Right lobe of liver (tissue), 6 donors: ENCODE results near the gene TIAM2. TPM values are rescaled to one million over a fixed set of nuclear protein-coding genes. Genes with fewer than 3 reads are reported as not detected.

Experiments used
- ATAC-seq, 4 donors: fragments of 200-7000 bp; cut with Tn5 transposase; one replicate each; pipeline ENCODE4 v1.9.1; 2020; ENCODE audit warnings: mild to moderate bottlenecking in 4 of 4, moderate library complexity in 4 of 4
- DNase-seq, 3 donors: peaks; one replicate each; pipeline ENCODE4 v3.0.0-alpha.2; 2020
- H3K27ac ChIP-seq, 3 donors: fragments of 200-600 bp; one replicate each; pipeline ENCODE4 v1.8.0; 2022
- H3K27me3 ChIP-seq, 2 donors: fragments of 200-600 bp; one replicate each; pipeline ENCODE4 v1.8.0; 2022
- H3K36me3 ChIP-seq, 4 donors: fragments of 200-600 bp; sonication (generic) in 1 of 4; one replicate each; pipeline versions ENCODE4 v1.5.1 to v1.8.0; 2017 to 2022; ENCODE audit warnings: control low read depth in 1 of 4
- H3K4me1 ChIP-seq, 4 donors: fragments of 200-600 bp; sonication (generic) in 1 of 4; one replicate each; pipeline versions ENCODE4 v1.5.1 to v1.8.0; 2017 to 2022; ENCODE audit warnings: control low read depth in 1 of 4
- H3K4me3 ChIP-seq, 3 donors: fragments of 200-600 bp; one replicate each; pipeline ENCODE4 v1.8.0; 2022
- H3K9me3 ChIP-seq, 4 donors: fragments of 200-600 bp; sonication (generic) in 1 of 4; one replicate each; pipeline versions ENCODE4 v1.5.1 to v1.8.0; 2017 to 2022; ENCODE audit warnings: control low read depth in 1 of 4
- POLR2A ChIP-seq: fragments of 450-650 bp; IDR thresholded peaks from one replicate; pipeline ENCODE4 v1.6.1; 2017; ENCODE audit warnings: antibody characterized with exemption, mild to moderate bottlenecking
- WGBS: methylation state at CpG from one replicate; pipeline ENCODE4 v1.1.6; 2018; ENCODE audit warnings: low coverage, low lambda C conversion rate; ENCODE audit not compliant: insufficient coverage; ENCODE audit errors: missing lambda C conversion rate; 5-methylcytosine and 5-hydroxymethylcytosine counted together
- intact Hi-C, 2 donors: fragments of 100-400 bp; cut with DNase I; formaldehyde crosslinking; loops; one replicate each; pipeline versions ENCODE4 v1.11.2 to v1.14.1; 2022
- total RNA-seq, 6 experiments: library from RNA; depleted of rRNA in 2 of 6; stranded (reverse); fragments of >200 nt in 2 of 6; fragmentation: NEBNext Ultra II Directional in 3 of 6; extraction: Animal tissue kit (Norgen Biotek cat#: 25700) in 3 of 6; gene quantifications; one replicate each; pipeline versions ENCODE4 v1.1.0 to v1.2.4, GENCODE V29; 2016 to 2023
- TF ChIP-seq, protein P1 (sequence below), 4 donors: fragments of 200-600 bp in 3 of 4; fragments of 450-650 bp in 1 of 4; IDR thresholded peaks; one replicate each; pipeline versions ENCODE4 v1.5.1 to v1.8.0; 2016 to 2022; ENCODE audit warnings: antibody characterized with exemption in 4 of 4, mild to moderate bottlenecking in 2 of 4
- donor health status: DM: no; HTN: yes; CAD: no.
- donor health status: DM: no; HTN: no; CAD: no.
- donor health status: DM: no; HTN: no; CAD: no.
- donor health status: DM: no; HTN: yes; CAD: no.
- donor health status: DM: no; HTN: yes; CAD: no.

TIAM2 gene
- total RNA-seq, 6 experiments from 2014 or later: 1.3 to 4.4 (median 1.7) TPM

DNA sequence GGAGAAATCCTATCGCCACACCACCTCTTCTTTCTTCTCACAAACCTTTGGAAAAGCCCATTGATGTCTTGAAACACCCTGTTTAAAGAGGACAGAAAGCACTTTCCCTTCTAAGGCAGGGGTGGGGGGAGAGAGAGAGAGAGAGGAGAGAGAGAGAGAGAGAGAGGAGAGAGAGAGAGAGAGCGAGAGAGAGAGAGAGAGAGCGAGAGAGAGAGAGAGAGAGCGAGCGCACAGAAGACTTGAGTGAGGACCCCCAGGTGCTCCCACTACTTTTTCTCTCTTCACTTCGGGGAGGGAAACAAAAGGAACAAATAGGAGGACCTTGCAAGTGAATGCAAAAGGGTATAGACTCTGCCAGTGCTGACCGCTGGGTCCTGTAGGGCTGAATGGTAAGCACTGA lies 52.4 kb downstream of the TIAM2 start:
- H3K4me3 ChIP-seq: no peak overlapping the region
- intact Hi-C loops: no loop called here
- no peak overlapping the region for H3K27ac ChIP-seq
- no peak for DNase-seq
- no peak for ATAC-seq
- 76% methylated on average over 3 of the region's 7 CpGs for WGBS
- H3K4me1 ChIP-seq: no peaks in the 10 kb centered on the region
- TF ChIP-seq, protein P1, sequence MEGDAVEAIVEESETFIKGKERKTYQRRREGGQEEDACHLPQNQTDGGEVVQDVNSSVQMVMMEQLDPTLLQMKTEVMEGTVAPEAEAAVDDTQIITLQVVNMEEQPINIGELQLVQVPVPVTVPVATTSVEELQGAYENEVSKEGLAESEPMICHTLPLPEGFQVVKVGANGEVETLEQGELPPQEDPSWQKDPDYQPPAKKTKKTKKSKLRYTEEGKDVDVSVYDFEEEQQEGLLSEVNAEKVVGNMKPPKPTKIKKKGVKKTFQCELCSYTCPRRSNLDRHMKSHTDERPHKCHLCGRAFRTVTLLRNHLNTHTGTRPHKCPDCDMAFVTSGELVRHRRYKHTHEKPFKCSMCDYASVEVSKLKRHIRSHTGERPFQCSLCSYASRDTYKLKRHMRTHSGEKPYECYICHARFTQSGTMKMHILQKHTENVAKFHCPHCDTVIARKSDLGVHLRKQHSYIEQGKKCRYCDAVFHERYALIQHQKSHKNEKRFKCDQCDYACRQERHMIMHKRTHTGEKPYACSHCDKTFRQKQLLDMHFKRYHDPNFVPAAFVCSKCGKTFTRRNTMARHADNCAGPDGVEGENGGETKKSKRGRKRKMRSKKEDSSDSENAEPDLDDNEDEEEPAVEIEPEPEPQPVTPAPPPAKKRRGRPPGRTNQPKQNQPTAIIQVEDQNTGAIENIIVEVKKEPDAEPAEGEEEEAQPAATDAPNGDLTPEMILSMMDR (IDR thresholded peaks at IDR 0.05): no peak
- no peak for TF ChIP-seq POLR2A
- no peaks in the 10 kb centered on the region for H3K36me3 ChIP-seq
- no peaks in the 10 kb centered on the region for H3K9me3 ChIP-seq
- H3K27me3 ChIP-seq: no peaks in the 10 kb centered on the region

DNA sequence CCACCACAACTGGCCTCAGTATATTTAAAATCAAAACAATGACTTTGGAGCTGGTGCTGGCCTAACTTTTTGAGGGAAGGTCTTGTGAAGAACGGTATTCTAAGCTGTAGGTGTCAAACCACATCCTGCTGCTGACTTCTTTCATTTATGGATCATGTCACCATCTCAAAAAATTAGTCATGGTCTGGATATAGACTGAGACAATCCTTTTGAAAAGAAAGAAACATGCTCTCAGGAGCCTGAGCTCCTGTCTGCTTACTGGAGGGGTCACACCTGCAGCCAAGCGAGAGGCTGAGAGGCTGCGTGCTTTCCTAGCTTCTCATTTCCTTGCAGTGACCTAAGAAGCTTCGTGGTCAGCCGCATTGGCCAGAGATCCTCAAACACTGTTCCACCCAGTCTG lies 55.2 kb downstream of the TIAM2 start:
- intact Hi-C loops: no loop called here
- 60% methylated on average over 3 of the region's 5 CpGs for WGBS
- H3K27ac ChIP-seq: no peak overlapping the region
- no peaks in the 10 kb centered on the region for H3K4me1 ChIP-seq
- H3K4me3 ChIP-seq: no peak overlapping the region
- no peak for TF ChIP-seq POLR2A
- TF ChIP-seq, protein P1 (IDR thresholded peaks at IDR 0.05): no peak
- no peak for ATAC-seq
- DNase-seq: no peak
- no peaks in the 10 kb centered on the region for H3K27me3 ChIP-seq
- H3K36me3 ChIP-seq: no peaks in the 10 kb centered on the region
- H3K9me3 ChIP-seq: no peaks in the 10 kb centered on the region

DNA sequence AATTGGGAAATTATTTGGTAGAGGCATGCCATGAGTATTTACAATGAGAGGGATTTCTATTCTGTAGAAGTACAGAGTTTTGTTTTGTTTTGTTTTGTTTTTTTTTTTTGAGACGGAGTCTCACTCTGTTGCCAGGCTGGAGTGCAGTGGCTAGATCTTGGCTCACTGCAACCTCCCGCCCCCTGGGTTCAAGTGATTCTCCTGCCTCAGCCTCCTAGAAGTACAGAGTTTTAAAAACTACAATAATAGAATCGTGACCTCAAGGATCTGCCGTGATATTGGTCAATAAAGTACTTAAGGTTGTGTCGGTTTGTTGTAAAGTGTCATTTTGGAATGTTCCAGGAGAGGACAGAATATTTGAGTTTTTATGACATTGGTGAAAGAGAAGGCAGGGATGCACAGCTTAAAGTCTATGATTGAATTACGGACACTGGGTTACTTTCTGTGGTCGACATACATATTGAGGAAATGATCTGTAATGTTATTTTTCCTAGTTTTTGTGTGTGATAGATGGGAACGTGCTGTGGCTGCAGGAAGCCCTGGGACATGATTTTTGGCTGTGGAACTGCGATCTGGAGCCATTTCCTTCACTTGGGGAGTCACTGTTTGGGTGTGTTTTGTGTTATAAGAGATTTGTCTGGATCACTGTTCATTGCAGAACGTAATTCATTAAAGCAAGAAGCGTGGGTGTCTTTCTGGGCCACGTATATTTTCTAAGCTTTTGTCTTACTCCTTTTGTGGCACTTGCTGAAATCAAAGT lies 59.6 kb downstream of the TIAM2 start:
- Histone ChIP-seq H3K9me3 (no peaks in the 10 kb centered on the region), H3K4me1 (no peaks in the 10 kb centered on the region), H3K4me3 (no peak overlapping the region), H3K36me3 (no peaks in the 10 kb centered on the region), H3K27ac (no peak overlapping the region), H3K27me3 (no peaks in the 10 kb centered on the region)
- no peak for ATAC-seq
- 43% methylated on average over 12 of the region's 12 CpGs for WGBS
- no peak for TF ChIP-seq POLR2A
- DNase-seq: no peak
- intact Hi-C loops: no loop called here

DNA sequence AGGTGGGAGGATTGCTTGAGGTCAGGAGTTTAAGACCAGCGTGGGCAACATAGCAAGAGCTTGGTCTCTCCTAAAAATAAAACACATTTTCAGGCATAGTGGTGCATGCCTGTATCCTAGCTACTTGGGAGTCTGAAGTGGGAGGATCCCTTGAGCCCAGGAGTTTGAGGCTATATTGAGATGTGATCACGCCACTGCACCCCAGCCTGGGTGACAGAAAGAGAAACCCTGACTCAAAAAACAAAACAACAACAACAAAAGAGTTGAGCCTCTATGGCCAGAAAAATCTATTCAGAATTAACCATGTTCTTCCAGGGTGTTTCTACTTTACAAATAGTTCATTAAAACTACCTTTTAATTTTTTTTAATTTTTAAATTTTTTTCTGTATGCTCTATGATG lies 60.6 kb downstream of the TIAM2 start:
- H3K4me1 ChIP-seq: no peaks in the 10 kb centered on the region
- no peaks in the 10 kb centered on the region for H3K36me3 ChIP-seq
- no peaks in the 10 kb centered on the region for H3K27me3 ChIP-seq
- 78% methylated on average over 1 of the region's 2 CpGs for WGBS
- no peak for DNase-seq
- H3K4me3 ChIP-seq: no peak overlapping the region
- TF ChIP-seq, protein P1 (IDR thresholded peaks at IDR 0.05): no peak
- TF ChIP-seq POLR2A: no peak
- no peak overlapping the region for H3K27ac ChIP-seq
- H3K9me3 ChIP-seq: no peaks in the 10 kb centered on the region
- ATAC-seq: no peak
- intact Hi-C loops: no loop called here

DNA sequence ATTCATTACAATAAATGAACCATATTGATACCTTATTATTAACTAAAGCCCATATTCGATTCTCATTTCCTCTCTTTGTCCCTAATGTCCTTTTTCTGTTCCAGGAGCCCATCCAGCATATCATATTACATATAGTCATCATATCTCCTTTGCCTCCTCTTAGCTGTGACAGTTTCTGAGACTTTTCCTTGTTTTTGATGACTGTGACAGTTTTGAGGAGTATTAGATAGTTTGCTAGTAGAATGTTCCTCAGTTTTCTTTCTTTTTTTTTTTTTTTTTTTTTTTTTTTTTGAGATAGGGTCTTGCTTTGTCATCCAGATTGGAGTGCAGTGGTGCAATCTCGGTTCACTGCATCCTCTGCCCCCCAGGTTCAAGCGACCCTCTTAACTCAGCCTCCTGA lies 61.6 kb downstream of the TIAM2 start:
- H3K27me3 ChIP-seq: no peaks in the 10 kb centered on the region
- no peak overlapping the region for H3K27ac ChIP-seq
- 64% methylated on average over 3 of the region's 3 CpGs for WGBS
- H3K36me3 ChIP-seq: no peaks in the 10 kb centered on the region
- intact Hi-C loops: no loop called here
- TF ChIP-seq POLR2A: no peak
- TF ChIP-seq, protein P1 (IDR thresholded peaks at IDR 0.05): no peak
- H3K9me3 ChIP-seq: no peaks in the 10 kb centered on the region
- H3K4me1 ChIP-seq: no peaks in the 10 kb centered on the region
- H3K4me3 ChIP-seq: no peak overlapping the region
- DNase-seq (no peak), ATAC-seq (no peak)
